Natural killer cell (primary cell): Measurements from ENCODE around the gene SNRPB. TPM values are rescaled to one million over a fixed set of nuclear protein-coding genes. Genes with fewer than 3 reads are reported as not detected.
A peak's percentile ranks its signal among the peaks of the same experiment; 100 is the strongest.

Source experiments
- ATAC-seq, 3 donors: fragments of 150-1000 bp in 2 of 3; fragments of 200-7000 bp in 1 of 3; cut with Tn5 transposase; 1 replicate in 1 of 3; 2 replicates in 2 of 3; pipeline ENCODE4 v1.10.0; 2021; ENCODE audit warnings: mild to moderate bottlenecking in 2 of 3, moderate library complexity in 2 of 3
- DNase-seq, 2 donors: peaks; one replicate each; pipeline versions ENCODE4 v3.0.0 to v3.0.0-alpha.2; 2013 to 2021; ENCODE audit warnings: mixed read lengths in 1 of 2
- H3K27ac ChIP-seq: one replicate; pipeline ENCODE4 v1.5.1; 2013; ENCODE audit warnings: mild to moderate bottlenecking, low read length
- H3K27me3 ChIP-seq: one replicate; pipeline ENCODE4 v1.6.1; 2013; ENCODE audit warnings: low read length; ENCODE audit not compliant: control insufficient read depth, insufficient read depth
- H3K36me3 ChIP-seq: one replicate; pipeline ENCODE4 v1.6.1; 2013; ENCODE audit warnings: low read length; ENCODE audit not compliant: control insufficient read depth, insufficient read depth
- H3K4me1 ChIP-seq: one replicate; pipeline ENCODE4 v1.6.1; 2013; ENCODE audit warnings: low read length; ENCODE audit not compliant: control insufficient read depth, insufficient read depth
- H3K4me3 ChIP-seq: one replicate; pipeline ENCODE4 v1.5.1; 2013; ENCODE audit warnings: low read length
- H3K9me3 ChIP-seq: one replicate; pipeline ENCODE4 v1.6.1; 2013; ENCODE audit warnings: low read length; ENCODE audit not compliant: control insufficient read depth, insufficient read depth
- H3K27ac Mint-ChIP-seq, 2 donors: one replicate each; pipeline ENCODE4 v1.8.0; 2022; ENCODE audit warnings: mild to moderate bottlenecking in 2 of 2, mixed read lengths in 2 of 2, moderate library complexity in 1 of 2
- H3K27me3 Mint-ChIP-seq, 2 donors: one replicate each; pipeline ENCODE4 v1.8.0; 2022; ENCODE audit warnings: low read depth in 2 of 2, mixed read lengths in 2 of 2
- H3K36me3 Mint-ChIP-seq: one replicate; pipeline ENCODE4 v1.8.0; 2022; ENCODE audit warnings: mixed read lengths
- H3K4me1 Mint-ChIP-seq, 2 donors: one replicate each; pipeline ENCODE4 v1.8.0; 2022; ENCODE audit warnings: mixed read lengths in 2 of 2
- H3K4me3 Mint-ChIP-seq: one replicate; pipeline ENCODE4 v1.8.0; 2022; ENCODE audit warnings: mild to moderate bottlenecking, moderate library complexity, mixed read lengths
- H3K9me3 Mint-ChIP-seq, 2 donors: one replicate each; pipeline ENCODE4 v1.8.0; 2022; ENCODE audit warnings: mixed read lengths in 2 of 2
- WGBS: methylation state at CpG from one replicate; pipeline ENCODE4 v1.1.7; 2013; ENCODE audit warnings: missing lambda C conversion rate; ENCODE audit not compliant: insufficient coverage; 5-methylcytosine and 5-hydroxymethylcytosine counted together
- intact Hi-C: fragments of 100-400 bp; cut with micrococcal nuclease; formaldehyde crosslinking; loops from one replicate; pipeline ENCODE4 v1.14.2; 2022
- total RNA-seq, 4 donors: library from RNA; stranded (reverse); fragments of 120-200 nt in 1 of 4; gene quantifications; one replicate each; pipeline versions ENCODE4 v1.2.3 to v1.2.4, GENCODE V29; 2013 to 2022
- TF ChIP-seq, protein P1 (sequence below): fragments of 200-600 bp; IDR thresholded peaks from one replicate; pipeline ENCODE4 v1.8.0; 2022; ENCODE audit warnings: antibody characterized with exemption

The SNRPB gene
- total RNA-seq, 3 donors from 2014 or later (not counting 1 experiment from before 2014, with no cell fraction given): 160 to 174 (median 162) TPM

DNA sequence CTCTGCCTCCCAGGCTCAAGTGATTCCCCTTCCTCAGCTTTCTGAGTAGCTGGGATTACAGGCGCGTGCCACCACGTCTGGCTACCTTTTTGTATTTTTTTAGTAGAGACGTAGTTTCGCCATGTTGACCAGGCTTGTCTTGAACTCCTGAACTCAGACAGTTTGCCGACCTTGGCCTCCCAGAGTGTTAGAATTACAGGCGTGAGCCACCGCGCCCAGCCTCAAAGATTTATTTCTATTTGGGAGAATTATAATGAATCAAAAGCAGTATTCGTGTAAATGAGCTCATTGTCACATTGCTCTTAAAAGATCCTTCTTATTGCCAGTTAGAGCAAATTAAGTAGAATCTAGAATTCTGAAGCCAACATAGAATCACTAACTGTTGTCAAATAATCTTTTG lies 47.5 kb upstream of the SNRPB start:
- Mint-ChIP-seq H3K4me3 (no peak overlapping the region), H3K9me3 (no peaks in the 10 kb centered on the region), H3K27ac (no peak overlapping the region), H3K36me3 (no peaks in the 10 kb centered on the region), H3K4me1 (peaks cover 0 to 8% of the 10 kb centered on the region in 2 donors), H3K27me3 (peaks cover 10 to 14% of the 10 kb centered on the region in 2 donors)
- Histone ChIP-seq H3K36me3 (no peaks in the 10 kb centered on the region), H3K27me3 (peaks cover 4% of the 10 kb centered on the region), H3K4me3 (no peak overlapping the region), H3K27ac (no peak overlapping the region), H3K4me1 (no peaks in the 10 kb centered on the region), H3K9me3 (no peaks in the 10 kb centered on the region)
- ATAC-seq (no peak), DNase-seq (no peak)
- intact Hi-C loops: no loop called here
- 86% methylated on average over 10 of the region's 10 CpGs for WGBS
- TF ChIP-seq, protein P1, sequence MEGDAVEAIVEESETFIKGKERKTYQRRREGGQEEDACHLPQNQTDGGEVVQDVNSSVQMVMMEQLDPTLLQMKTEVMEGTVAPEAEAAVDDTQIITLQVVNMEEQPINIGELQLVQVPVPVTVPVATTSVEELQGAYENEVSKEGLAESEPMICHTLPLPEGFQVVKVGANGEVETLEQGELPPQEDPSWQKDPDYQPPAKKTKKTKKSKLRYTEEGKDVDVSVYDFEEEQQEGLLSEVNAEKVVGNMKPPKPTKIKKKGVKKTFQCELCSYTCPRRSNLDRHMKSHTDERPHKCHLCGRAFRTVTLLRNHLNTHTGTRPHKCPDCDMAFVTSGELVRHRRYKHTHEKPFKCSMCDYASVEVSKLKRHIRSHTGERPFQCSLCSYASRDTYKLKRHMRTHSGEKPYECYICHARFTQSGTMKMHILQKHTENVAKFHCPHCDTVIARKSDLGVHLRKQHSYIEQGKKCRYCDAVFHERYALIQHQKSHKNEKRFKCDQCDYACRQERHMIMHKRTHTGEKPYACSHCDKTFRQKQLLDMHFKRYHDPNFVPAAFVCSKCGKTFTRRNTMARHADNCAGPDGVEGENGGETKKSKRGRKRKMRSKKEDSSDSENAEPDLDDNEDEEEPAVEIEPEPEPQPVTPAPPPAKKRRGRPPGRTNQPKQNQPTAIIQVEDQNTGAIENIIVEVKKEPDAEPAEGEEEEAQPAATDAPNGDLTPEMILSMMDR: no peak

DNA sequence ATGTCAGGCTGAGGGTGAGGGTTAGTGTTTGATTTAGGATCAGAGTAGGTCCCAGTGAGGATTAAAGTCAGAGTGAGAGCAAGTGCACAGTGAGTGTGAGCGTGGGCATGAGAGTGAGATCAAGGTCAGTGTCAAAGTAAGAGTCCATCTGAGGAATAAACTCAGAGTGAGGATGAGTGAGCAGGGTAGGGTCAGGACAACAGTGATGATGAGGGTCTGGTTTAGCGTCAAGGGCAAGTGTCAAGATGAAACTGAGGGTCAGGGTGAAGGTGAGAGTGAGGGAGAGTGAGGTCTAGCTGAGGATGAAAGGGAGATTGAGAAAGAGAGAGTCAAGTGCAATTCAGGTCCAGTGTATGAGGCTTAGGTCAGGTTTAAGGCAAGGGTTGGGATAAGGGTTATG lies 45.8 kb upstream of the SNRPB start:
- Mint-ChIP-seq H3K36me3 (no peaks in the 10 kb centered on the region), H3K27ac (no peak overlapping the region), H3K4me3 (no peak overlapping the region), H3K9me3 (no peaks in the 10 kb centered on the region), H3K27me3 (peaks cover 14 to 22% of the 10 kb centered on the region in 2 donors), H3K4me1 (peaks cover 0 to 5% of the 10 kb centered on the region in 2 donors)
- no peak for ATAC-seq
- DNase-seq: no peak
- WGBS: 77% methylated on average over 2 of the region's 2 CpGs
- no peak overlapping the region for H3K27ac ChIP-seq
- intact Hi-C loops: no loop called here
- H3K4me3 ChIP-seq: no peak overlapping the region
- no peaks in the 10 kb centered on the region for H3K36me3 ChIP-seq
- TF ChIP-seq, protein P1: no peak
- no peaks in the 10 kb centered on the region for H3K4me1 ChIP-seq
- H3K9me3 ChIP-seq: no peaks in the 10 kb centered on the region
- H3K27me3 ChIP-seq: peaks cover 4% of the 10 kb centered on the region

DNA sequence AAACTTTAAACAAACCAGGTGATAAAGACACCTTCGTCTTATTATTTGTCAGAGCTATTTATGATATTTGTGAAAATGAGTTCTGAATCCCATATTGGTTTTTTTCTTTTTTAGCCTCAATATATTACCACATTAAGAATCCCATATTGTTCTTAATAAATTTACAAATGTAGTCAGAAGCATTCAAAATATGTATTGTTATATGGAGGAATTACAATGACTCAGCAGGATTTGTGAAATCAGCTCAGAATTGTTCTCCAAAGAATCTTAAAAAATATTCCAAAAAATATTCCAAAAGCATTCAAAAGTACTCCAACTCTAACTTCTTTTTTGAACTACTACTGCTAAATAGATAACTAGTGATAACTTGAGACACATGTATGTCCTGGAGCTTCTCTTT lies 44.6 kb upstream of the SNRPB start:
- no peaks in the 10 kb centered on the region for H3K36me3 Mint-ChIP-seq
- no peak overlapping the region for H3K27ac Mint-ChIP-seq
- WGBS: no CpG with 5 or more reads among the region's 1 CpG
- no peaks in the 10 kb centered on the region for H3K36me3 ChIP-seq
- no peaks in the 10 kb centered on the region for H3K4me1 ChIP-seq
- DNase-seq (no peak), ATAC-seq (no peak)
- peaks cover 18 to 30% of the 10 kb centered on the region in 2 donors for H3K27me3 Mint-ChIP-seq
- no peak overlapping the region for H3K4me3 Mint-ChIP-seq
- TF ChIP-seq, protein P1: no peak
- H3K27ac ChIP-seq: no peak overlapping the region
- peaks cover 4% of the 10 kb centered on the region for H3K27me3 ChIP-seq
- H3K4me3 ChIP-seq: no peak overlapping the region
- H3K4me1 Mint-ChIP-seq: no peaks in the 10 kb centered on the region
- no peaks in the 10 kb centered on the region for H3K9me3 Mint-ChIP-seq
- intact Hi-C loops: no loop called here
- H3K9me3 ChIP-seq: no peaks in the 10 kb centered on the region

DNA sequence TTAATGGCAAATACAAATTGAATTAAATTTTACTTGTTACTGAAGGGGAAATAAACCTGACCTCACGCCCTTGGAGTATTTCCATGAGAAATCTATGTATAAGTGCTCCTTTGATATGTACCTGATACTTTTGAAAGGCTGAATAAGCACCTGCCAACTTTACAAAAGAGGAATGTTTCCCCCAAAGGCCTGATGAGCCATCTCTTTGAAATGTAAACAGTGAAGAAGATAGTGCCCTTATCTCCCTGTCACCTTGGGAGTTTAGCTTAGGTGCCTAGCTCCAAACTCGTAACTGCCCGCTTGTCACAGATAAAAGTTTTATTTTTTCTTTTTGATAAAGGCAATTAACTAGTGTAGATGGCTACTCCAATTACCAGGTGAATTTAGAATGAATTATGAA lies 39.2 kb upstream of the SNRPB start:
- Mint-ChIP-seq H3K27me3 (peaks cover 10 to 31% of the 10 kb centered on the region in 2 donors), H3K36me3 (no peaks in the 10 kb centered on the region), H3K27ac (no peak overlapping the region), H3K9me3 (no peaks in the 10 kb centered on the region), H3K4me3 (peak overlapping the region; percentile 21), H3K4me1 (peaks cover 17 to 18% of the 10 kb centered on the region in 2 donors)
- Histone ChIP-seq H3K27me3 (no peaks in the 10 kb centered on the region), H3K4me1 (peaks cover 14% of the 10 kb centered on the region), H3K4me3 (no peak overlapping the region), H3K36me3 (no peaks in the 10 kb centered on the region), H3K9me3 (no peaks in the 10 kb centered on the region), H3K27ac (no peak overlapping the region)
- intact Hi-C loops: loop anchor here (1.0 to 5.0 kb wide), 2 partner anchors 39 to 153 kb away; partner anchors contain the start of genes IDH3B and SNRPB
- no peak for ATAC-seq
- DNase-seq: no peak
- WGBS: 94% methylated on average over 3 of the region's 3 CpGs
- TF ChIP-seq, protein P1: no peak
